ENCODE data around the gene COBLL1.
"Not testable (repeated sequence)": the region's sequence is repeated elsewhere in the genome, so short reads cannot be mapped to it uniquely, and the experiment has no call there.

COBLL1 gene

GRCh38 chr2:164710252-164710836 is 131.3 kb downstream of the COBLL1 start:
- not testable (repeated sequence) for DNase-seq

GRCh38 chr2:164706522-164706921 is 135.1 kb downstream of the COBLL1 start:
- no peak for DNase-seq

GRCh38 chr2:164705412-164706167 is 136.0 kb downstream of the COBLL1 start:
- DNase-seq, result no peak

- DNase-seq, result no peak
These were observed 137.5 kb downstream of the COBLL1 start for GRCh38 chr2:164703915-164704706.

GRCh38 chr2:164701565-164701964 is 140.1 kb downstream of the COBLL1 start:
- DNase-seq, result no peak

- no peak for DNase-seq
These were observed 141.2 kb downstream of the COBLL1 start for GRCh38 chr2:164700390-164700789.

- peak; percentile 43 for DNase-seq
These were observed 143.7 kb downstream of the COBLL1 start for GRCh38 chr2:164697688-164698461.

- DNase-seq, result no peak
These were observed 145.0 kb downstream of the COBLL1 start for GRCh38 chr2:164696634-164697033.

- DNase-seq, result no peak
These were observed 147.3 kb downstream of the COBLL1 start for GRCh38 chr2:164694275-164694695.

- no peak for DNase-seq
These were observed 147.8 kb downstream of the COBLL1 start for GRCh38 chr2:164693834-164694233.

GRCh38 chr2:164693390-164693789 is 148.2 kb downstream of the COBLL1 start:
- no peak for DNase-seq

GRCh38 chr2:164692958-164693357 is 148.7 kb downstream of the COBLL1 start:
- DNase-seq, result no peak

- DNase-seq, result no peak
These were observed 149.5 kb downstream of the COBLL1 start for GRCh38 chr2:164692114-164692513.

- no peak for DNase-seq
These were observed 150.2 kb downstream of the COBLL1 start for GRCh38 chr2:164691346-164691887.

GRCh38 chr2:164690361-164690760 is 151.3 kb downstream of the COBLL1 start:
- no peak for DNase-seq

GRCh38 chr2:164688896-164689419 is 152.7 kb downstream of the COBLL1 start:
- DNase-seq, result peak; percentile 59

GRCh38 chr2:164681009-164681408 is 160.6 kb downstream of the COBLL1 start:
- DNase-seq, result no peak

- DNase-seq, result no peak
These were observed 162.9 kb downstream of the COBLL1 start for GRCh38 chr2:164678631-164679149.

GRCh38 chr2:164677733-164678132 is 163.9 kb downstream of the COBLL1 start:
- DNase-seq, result no peak

- DNase-seq, result no peak
These were observed 164.4 kb downstream of the COBLL1 start for GRCh38 chr2:164677271-164677670.

GRCh38 chr2:164675687-164676086 is 165.9 kb downstream of the COBLL1 start:
- no peak for DNase-seq

- no peak for DNase-seq
These were observed 166.6 kb downstream of the COBLL1 start for GRCh38 chr2:164675027-164675426.

Measured in NCI-H748 treated with DMSO at 0.1 percent for 48 hours (cell line).